GM10266 (cell line): ENCODE results near the gene SMARCC2.
"Not testable (repeated sequence)": the region's sequence is repeated elsewhere in the genome, so short reads cannot be mapped to it uniquely, and the experiment has no call there.

Experiments
- DNase-seq: peaks from one replicate; pipeline ENCODE4 v3.0.0; 2012; ENCODE audit errors: extremely low spot score
- TF ChIP-seq, protein P1 (sequence below): IDR thresholded peaks from 2 replicates; pipeline ENCODE4 v1.5.1; 2012; ENCODE audit warnings: mild to moderate bottlenecking, low read depth; ENCODE audit not compliant: control insufficient read depth, insufficient read depth; ENCODE audit errors: missing control alignments

Gene SMARCC2

DNA sequence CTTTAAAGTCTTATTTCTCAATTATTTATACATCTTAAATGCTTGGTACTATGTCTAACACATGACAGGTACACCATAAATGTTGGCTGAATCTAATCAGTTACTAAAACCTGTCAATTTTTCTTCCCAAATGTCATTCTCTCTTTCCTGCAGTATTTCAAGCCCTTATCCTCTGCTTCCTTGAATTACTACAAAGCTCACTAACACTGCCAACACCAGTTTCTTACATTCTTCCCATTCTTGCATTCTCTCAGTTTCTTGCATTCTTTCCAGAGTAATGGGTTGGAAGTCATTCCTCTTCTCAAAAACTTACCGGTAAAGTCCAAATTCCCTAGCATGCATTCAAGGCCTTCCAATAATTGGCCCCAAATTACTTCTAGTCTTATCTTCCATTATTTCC lies 9.6 kb upstream of the SMARCC2 start:
- DNase-seq: no peak
- TF ChIP-seq, protein P1, sequence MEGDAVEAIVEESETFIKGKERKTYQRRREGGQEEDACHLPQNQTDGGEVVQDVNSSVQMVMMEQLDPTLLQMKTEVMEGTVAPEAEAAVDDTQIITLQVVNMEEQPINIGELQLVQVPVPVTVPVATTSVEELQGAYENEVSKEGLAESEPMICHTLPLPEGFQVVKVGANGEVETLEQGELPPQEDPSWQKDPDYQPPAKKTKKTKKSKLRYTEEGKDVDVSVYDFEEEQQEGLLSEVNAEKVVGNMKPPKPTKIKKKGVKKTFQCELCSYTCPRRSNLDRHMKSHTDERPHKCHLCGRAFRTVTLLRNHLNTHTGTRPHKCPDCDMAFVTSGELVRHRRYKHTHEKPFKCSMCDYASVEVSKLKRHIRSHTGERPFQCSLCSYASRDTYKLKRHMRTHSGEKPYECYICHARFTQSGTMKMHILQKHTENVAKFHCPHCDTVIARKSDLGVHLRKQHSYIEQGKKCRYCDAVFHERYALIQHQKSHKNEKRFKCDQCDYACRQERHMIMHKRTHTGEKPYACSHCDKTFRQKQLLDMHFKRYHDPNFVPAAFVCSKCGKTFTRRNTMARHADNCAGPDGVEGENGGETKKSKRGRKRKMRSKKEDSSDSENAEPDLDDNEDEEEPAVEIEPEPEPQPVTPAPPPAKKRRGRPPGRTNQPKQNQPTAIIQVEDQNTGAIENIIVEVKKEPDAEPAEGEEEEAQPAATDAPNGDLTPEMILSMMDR: no peak

DNA sequence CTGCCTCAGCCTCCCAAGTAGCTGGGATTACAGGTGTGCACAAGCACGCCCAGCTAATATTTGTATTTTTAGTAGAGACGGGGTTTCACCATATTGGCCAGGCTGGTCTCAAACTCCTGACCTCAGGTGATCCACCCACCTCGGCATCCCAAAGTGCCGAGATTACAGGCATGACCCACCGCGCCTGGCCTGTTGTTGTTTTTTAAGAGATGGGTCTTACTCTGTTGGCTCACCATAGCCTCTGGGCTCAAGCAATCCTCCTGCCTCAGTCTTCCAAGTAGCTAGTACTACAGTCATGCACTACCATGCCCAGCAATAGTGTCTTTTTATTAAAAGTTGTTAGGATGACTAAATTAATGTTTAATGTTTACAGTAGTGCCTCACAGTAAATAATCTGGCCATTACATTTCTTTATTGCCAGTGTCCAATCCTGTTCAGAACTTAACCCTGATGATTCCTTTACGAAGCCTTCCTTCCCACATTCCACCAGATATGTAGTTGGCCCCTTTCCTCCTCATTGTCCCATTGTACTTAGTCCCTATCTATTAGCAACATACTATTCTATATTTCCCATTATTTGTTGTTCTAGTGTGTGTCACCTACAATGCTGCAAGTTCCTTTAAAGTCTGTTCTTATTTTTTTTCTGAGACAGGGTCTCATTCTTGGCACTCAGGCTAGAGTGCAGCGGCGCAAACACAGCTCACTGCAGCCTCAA lies 8.8 kb upstream of the SMARCC2 start:
- no peak for DNase-seq
- TF ChIP-seq, protein P1: no peak

DNA sequence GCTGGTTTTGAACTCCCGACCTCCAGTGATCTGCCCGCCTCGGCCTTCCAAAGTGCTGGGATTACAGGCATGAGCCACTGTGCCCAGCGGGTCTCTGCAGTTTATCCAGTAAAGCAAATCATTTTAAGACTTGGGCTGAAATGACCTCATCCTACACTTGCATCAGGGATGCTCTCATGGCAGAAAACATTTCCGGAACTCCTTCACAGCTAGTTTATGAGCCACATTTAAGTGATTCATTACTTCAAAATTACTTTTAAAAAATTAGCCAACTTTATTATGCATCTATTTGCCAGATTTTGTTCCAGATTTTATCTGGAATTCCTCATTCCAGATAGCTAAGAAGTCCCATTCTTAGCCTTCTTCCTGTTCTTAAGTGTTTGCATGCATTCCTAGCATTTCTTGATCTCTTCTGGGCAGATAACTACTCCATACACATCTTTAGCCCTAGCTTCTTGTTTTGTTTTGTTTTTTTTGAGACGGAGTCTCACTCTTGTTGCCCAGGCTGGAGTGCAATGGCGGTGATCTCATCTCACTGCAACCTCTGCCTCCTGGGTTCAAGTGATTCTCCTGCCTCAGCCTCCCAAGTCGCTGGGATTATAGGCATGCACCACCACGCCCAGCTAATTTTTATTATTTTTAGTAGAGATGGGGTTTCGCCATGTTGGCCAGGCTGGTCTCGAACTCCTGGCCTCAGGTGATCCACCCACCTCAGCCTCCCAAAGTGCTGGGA lies 7.7 kb upstream of the SMARCC2 start:
- not testable (repeated sequence) for DNase-seq

DNA sequence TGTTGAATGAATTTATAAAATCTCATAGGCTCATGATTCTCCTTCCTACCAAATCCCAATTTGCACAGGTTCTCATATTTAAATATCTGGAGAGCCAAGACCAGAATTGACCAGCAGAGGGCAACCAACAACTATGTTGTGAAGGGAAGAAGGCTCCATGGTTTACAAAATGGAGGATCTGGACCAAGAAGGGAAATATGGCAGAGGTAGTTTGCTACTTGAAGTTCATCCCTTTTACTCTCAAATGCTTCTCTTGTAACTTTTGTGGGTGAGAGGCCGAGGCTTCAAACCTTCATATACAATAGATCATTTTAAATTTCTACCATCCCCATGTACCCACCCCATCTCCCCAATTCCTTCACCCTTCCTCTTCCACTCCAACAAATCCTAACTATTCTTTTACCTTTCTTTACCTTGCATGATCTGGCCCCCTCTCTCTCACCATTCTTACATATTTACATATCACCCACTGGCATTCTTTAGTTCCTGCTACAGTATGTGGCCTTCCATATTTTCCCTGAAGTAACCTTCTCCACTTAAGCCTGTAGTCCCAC lies 3.8 kb upstream of the SMARCC2 start:
- peak; percentile 77 for DNase-seq

DNA sequence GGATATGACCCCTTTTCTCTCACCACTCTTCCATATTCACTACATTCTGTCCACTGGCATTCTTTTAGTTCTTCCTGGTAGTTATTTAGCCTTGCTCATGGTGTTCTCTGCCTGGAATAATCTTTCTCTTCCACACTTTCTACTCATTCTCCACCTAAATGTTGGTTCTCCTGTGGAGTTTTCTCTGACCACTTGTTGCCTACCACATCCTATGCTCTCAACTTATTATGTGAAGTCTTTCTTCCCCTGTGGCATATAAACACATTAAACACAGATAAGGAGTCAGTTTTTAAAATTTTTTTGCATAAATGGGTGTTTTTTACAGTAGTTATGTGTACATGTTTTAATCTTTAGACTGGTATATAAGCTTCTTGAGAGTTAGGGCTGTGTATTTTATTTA lies 3.3 kb upstream of the SMARCC2 start:
- TF ChIP-seq, protein P1: no peak
- DNase-seq: no peak

More for the DNA sequence above, 3.8 kb upstream of the SMARCC2 start:
- TF ChIP-seq, protein P1: peak; percentile 82

- DNase-seq: no peak
- TF ChIP-seq, protein P1: no peak
Measured at GRCh38 chr12:56190695-56191155, 1.4 kb upstream of the SMARCC2 start.

- peak; percentile 81 for DNase-seq
- TF ChIP-seq, protein P1: no peak
Measured at GRCh38 chr12:56189918-56190694, 823 bp upstream of the SMARCC2 start.
